HG03103 (cell line): ENCODE results near the gene MAPK13.
"Not testable (repeated sequence)": the region's sequence is repeated elsewhere in the genome, so short reads cannot be mapped to it uniquely, and the experiment has no call there.

Experiments
- ATAC-seq: cut with Tn5 transposase; IDR thresholded peaks from one replicate; pipeline ENCODE4 v1.9.1; 2021; ENCODE audit warnings: low read depth; ENCODE audit not compliant: unreplicated experiment

The MAPK13 gene

GRCh38 chr6:36129941-36130666 is at the start of gene MAPK13:
Gene MAPK13, plus strand, starts transcription at chr6:36130513. Its CDS starts 70 bp downstream, at chr6:36130583.
- ATAC-seq = no peak

- ATAC-seq = no peak
Measured at GRCh38 chr6:36082318-36082717, 48.0 kb upstream of the MAPK13 start.

- no peak for ATAC-seq
Measured at GRCh38 chr6:36083446-36083845, 46.9 kb upstream of the MAPK13 start.

- ATAC-seq = not testable (repeated sequence)
Measured at GRCh38 chr6:36088204-36088603, 42.1 kb upstream of the MAPK13 start.

GRCh38 chr6:36089048-36089447 is 41.3 kb upstream of the MAPK13 start:
- ATAC-seq = no peak

- ATAC-seq = no peak
Measured at GRCh38 chr6:36094238-36094637, 36.1 kb upstream of the MAPK13 start.

GRCh38 chr6:36094753-36095496 is 35.4 kb upstream of the MAPK13 start:
- ATAC-seq = no peak

GRCh38 chr6:36095497-36096391 is 34.6 kb upstream of the MAPK13 start:
- ATAC-seq = no peak

GRCh38 chr6:36098253-36098919 is 31.9 kb upstream of the MAPK13 start:
- ATAC-seq = no peak

- ATAC-seq = no peak
Measured at GRCh38 chr6:36098920-36099647, 31.2 kb upstream of the MAPK13 start.

- no peak for ATAC-seq
Measured at GRCh38 chr6:36099869-36100483, 30.3 kb upstream of the MAPK13 start.

GRCh38 chr6:36101691-36102090 is 28.6 kb upstream of the MAPK13 start:
- no peak for ATAC-seq

GRCh38 chr6:36102853-36103252 is 27.5 kb upstream of the MAPK13 start:
- no peak for ATAC-seq

- ATAC-seq = no peak
Measured at GRCh38 chr6:36104836-36105235, 25.5 kb upstream of the MAPK13 start.

- ATAC-seq = no peak
Measured at GRCh38 chr6:36109092-36109491, 21.2 kb upstream of the MAPK13 start.

GRCh38 chr6:36110050-36110449 is 20.3 kb upstream of the MAPK13 start:
- ATAC-seq = no peak

GRCh38 chr6:36110863-36111262 is 19.4 kb upstream of the MAPK13 start:
- no peak for ATAC-seq

- ATAC-seq = no peak
Measured at GRCh38 chr6:36111526-36111925, 18.8 kb upstream of the MAPK13 start.

GRCh38 chr6:36113049-36113448 is 17.3 kb upstream of the MAPK13 start:
- no peak for ATAC-seq
